ENCODE results near the gene HS2ST1.

DNA sequence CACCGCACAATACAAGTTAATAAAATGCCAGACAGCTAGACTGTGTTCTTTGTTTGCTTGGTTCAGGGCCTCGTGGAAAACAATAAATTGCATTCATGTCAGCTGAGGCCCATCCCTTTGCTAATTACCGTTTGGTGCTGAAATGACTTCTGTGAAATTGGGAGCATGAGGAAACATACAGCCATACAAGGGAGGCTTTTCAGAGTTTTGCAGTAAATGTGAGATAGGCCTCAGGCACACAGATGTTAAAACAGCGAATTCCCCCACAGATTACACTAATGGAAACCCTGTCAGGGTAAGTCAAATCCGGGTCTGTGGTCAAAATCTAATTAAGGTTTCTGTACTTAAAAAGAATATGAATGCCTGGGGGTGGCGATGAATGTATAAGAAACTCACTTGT is 240.7 kb downstream of the HS2ST1 start:
- TF ChIP-seq, protein P1, sequence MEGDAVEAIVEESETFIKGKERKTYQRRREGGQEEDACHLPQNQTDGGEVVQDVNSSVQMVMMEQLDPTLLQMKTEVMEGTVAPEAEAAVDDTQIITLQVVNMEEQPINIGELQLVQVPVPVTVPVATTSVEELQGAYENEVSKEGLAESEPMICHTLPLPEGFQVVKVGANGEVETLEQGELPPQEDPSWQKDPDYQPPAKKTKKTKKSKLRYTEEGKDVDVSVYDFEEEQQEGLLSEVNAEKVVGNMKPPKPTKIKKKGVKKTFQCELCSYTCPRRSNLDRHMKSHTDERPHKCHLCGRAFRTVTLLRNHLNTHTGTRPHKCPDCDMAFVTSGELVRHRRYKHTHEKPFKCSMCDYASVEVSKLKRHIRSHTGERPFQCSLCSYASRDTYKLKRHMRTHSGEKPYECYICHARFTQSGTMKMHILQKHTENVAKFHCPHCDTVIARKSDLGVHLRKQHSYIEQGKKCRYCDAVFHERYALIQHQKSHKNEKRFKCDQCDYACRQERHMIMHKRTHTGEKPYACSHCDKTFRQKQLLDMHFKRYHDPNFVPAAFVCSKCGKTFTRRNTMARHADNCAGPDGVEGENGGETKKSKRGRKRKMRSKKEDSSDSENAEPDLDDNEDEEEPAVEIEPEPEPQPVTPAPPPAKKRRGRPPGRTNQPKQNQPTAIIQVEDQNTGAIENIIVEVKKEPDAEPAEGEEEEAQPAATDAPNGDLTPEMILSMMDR (IDR thresholded peaks at IDR 0.05), result no peak
- TF ChIP-seq POLR2A (IDR thresholded peaks at IDR 0.05), result no peak
